T-helper 1 cell treated with Interleukin-12 subunit alpha and Interleukin-12 subunit beta and Interleukin-4 antibody, amounts not matched to agents 30 ng/mL and 1 ng/mL, for 36 hours (primary cell): ENCODE data around the gene UMODL1. TPM values are rescaled to one million over a fixed set of nuclear protein-coding genes. Genes with fewer than 3 reads are reported as not detected.
"Not testable (repeated sequence)": the region's sequence is repeated elsewhere in the genome, so short reads cannot be mapped to it uniquely, and the experiment has no call there.

Experiments
- intact Hi-C: fragments of 100-400 bp; cut with micrococcal nuclease; formaldehyde crosslinking; loops from one replicate; pipeline ENCODE4 v1.15.1; 2024
- total RNA-seq: library from RNA; stranded (reverse); gene quantifications from 2 replicates; pipeline ENCODE4 v1.2.3, GENCODE V29; 2022

UMODL1 gene
- total RNA-seq, 1 donor from 2014 or later, result 0.12 TPM

DNA sequence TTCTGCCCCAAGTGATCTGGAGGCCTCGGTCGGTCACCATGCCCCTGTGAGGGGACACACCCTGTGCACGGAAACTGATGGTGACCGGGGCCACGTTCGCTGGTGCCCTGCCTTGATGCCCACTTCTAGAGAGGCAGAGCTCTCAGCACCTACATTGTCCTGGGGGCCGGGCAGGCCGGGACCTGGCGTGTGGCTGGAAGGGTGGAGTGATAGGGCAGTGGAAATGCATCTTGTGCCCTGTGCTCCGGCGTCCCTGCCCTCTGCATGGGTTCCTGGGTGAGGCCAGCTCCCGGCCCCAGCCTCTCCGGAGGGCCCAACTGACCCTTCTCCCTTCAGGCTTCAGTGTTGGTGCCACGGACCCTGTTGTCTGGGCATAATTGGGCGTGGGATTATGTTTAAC is 11.0 kb upstream of the UMODL1 start:
- intact Hi-C loops, result loop anchor here (5.0 kb wide), 1 partner anchor 162 kb away; no protein-coding TSS in a partner anchor

DNA sequence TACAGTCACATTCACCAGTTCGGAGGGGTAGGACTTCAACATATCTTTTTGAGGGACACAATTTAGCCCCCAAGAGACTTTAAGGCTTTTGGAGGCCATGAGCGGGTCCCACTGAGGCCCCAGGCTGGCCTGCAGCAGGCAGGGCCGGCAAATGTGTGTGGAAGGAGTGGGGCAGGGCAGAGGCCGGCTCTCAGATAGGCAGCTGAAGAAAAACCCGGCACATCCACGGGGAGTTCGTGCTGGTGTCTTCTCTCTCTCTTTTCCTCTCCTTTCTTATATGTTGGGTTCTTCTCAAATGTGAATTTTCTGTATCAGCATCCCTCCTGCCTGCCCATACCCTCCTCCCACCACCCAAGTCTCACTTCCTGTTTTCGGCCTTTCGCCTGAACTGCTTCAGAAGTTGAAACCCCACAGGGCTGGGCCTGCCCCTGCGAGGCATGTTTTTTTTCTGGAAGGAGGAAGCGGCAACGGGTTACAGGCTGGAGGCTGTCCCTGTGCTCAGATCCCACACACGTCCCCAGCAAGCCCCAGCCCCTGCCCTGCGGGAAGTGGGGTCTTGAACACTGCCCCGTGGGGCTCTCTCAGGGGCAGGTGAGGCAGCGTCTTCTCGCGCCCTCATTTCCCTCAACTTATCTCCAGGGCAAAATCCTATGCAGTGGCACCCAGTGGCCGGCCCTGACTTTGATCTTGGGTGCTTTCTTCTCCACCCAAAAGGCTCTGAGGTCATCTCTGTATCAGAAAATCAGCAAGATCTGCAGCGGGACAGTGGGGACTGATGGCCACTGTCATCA is 9.7 kb upstream of the UMODL1 start:
- intact Hi-C loops, result loop anchor here (5.0 kb wide), 1 partner anchor 161 kb away; no protein-coding TSS in a partner anchor

DNA sequence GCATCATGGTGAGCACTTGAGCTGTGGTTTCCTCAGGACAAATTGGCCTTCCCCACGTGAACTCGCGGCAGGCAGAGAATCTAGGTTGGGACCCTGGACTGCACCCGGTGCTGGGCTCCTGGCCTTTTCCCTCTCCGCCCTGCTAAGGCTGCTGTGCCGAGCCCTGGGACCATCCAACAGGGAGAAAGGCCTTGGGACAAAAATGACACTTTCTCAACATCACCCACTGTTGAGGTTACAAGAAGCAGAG is 9.2 kb upstream of the UMODL1 start:
- intact Hi-C loops, result loop anchor here (1.0 to 5.0 kb wide), 6 partner anchors 52 to 183 kb away; partner anchors contain the start of genes PRDM15 and ZBTB21

DNA sequence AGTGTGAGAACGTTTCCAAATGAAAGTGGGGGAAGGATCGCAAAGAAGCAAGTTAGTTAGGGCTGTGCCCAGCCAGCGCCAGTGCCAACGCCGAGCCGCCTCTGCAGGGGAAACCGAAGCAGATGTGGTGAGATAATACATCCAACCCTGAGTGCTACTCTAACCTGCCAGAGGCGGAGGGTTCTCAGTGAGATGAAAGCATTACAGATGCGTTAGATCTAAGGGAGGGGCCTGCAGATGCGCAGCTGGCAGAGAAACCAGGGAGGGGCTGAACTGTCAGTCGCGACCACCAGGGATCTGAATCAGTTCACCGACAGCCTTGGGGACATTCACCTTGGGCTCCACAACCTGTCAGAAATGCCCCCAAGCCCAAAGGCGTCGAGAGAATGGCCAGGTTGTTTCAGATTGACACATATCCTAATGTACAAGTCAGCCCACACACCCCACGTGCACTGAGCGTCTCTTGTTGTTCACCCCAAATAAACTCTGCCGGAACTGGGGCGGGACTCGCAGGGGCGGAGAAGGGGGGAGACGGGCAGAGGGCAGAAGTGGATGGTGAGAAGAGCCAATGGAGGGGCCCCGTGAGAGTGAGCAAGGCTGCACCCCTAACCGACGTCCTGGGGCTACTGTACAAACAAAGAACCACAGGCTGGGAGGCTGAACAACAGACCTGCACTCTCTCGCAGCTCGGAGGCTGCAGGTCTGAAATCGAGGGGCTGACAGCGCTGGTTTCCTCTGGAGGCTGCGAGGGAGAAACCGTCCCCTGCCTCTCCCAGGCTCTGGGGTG is 8.7 kb upstream of the UMODL1 start:
- intact Hi-C loops, result loop anchor here (1.0 to 5.0 kb wide), 6 partner anchors 52 to 184 kb away; partner anchors contain the start of genes PRDM15 and ZBTB21

DNA sequence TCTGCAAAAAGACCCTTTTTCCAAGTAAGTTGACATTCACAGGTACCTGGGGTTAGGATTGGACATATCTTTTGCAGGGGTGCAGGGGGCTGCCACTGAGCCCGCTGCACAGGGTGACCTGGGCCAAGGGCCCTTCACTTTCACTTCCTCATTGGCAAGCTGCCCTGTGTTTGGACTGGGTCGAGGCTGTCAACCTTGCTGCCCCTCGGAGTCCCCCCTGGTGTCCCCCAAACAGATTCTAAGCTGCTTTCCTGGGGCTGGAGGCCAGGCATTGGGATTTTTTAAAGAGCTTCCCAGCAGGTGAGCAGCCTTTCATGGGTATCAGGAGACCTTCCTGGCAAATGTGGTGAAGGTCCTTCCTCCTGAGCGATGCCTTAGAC is 7.9 kb upstream of the UMODL1 start:
- intact Hi-C loops, result loop anchor here (2.0 to 5.0 kb wide), 4 partner anchors 54 to 184 kb away; partner anchors contain the start of gene PRDM15

DNA sequence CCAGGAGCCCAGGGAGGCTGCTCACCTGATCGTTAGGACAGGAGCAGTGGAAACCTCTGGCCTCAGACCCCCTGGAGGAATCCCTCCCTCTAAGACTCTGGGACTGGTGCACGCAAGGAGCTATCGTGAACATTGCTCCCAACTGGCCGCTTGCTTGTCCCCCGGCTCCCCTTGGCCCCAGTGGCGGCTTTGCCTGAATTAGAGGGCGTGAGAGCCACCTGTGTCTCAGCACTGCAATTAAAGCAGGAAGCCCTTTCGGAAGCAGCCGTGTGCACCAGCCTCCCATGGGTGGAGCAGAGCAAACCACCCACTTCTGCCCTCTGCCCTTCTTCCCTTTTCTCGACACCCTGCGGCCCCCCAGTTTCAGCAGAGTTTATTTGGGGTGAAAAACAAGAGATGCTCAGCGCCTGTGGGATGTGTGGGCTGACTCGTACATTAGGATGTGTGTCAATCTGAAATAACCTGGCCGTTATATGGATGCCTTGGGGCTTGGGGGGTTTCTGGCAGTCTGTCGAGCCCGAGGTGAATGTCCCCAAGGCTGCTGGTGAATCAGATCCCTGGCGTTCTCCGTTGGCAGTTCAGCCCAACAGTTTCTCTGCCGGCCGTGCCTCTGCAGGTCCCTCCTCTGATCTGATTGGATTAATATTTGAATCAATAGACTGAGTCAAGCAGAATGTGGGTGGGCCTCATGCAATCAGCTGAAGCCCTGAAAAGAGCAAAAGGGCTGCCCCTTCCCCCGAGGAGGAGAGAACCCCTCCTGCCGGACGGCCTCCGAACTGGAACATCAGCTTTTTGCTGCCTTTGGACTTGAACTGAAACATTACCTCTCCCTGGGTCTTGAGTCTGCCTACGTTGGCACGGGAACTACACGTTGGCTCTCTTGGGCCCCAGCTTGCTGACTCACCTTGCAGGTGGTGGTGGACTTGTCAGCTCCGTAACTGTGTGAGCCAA is 7.3 kb upstream of the UMODL1 start:
- intact Hi-C loops, result loop anchor here (2.0 to 5.0 kb wide), 4 partner anchors 53 to 185 kb away; partner anchors contain the start of gene PRDM15

DNA sequence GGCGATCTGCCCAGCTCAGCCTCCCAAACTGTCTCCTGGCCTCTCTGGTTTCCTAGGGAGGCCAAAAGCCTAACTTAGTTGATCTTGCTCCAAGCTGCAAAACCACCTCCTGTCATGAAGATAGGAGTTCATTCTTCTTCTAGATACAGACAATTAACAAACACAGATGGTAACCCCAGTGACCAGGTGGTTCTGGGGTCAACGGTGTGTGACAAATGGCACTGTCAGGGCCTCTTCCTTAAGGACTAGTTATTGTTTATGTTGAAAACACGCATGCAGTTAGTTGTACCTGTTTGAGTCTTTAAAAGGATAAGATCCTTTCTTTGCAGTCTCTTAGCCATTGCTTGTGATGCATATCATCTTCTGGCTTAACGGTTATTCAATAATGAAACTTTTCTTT is 4.6 kb upstream of the UMODL1 start:
- intact Hi-C loops, result no loop called here

DNA sequence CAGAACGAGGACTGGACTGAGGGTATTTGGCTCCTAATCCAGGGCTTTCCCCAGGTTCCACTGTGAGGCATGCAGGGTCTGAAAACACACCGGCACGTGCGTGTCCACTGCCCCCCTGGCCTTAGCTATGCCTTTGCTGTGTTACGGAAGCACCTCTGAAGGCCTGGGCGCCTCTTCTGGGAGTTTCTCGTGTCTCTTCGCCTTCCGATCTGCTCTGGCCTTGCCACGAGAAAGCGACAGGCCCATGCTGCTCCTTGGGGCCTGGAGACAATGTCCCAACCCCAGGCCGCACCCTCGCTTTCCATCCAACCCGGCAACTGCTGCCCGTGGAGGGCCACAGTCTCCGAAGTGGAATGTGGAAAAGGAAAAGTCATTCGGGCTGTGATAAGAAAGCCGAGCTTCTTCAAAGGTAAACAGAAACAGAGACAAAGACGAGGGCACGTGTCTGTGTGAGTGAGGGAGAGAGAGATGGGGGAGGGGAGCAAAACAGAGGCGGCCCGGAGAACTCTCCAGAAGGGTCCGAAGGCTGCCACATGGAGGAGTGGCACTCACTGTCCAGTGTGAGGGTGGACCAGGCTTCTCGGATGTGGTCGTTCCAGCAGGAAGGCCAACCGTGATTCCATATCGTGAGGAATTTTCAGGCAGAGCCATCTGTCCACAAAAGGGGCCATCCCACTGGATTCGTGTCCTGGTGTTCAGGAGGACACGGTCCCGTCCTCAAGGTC is 3.4 kb upstream of the UMODL1 start:
- intact Hi-C loops, result no loop called here

DNA sequence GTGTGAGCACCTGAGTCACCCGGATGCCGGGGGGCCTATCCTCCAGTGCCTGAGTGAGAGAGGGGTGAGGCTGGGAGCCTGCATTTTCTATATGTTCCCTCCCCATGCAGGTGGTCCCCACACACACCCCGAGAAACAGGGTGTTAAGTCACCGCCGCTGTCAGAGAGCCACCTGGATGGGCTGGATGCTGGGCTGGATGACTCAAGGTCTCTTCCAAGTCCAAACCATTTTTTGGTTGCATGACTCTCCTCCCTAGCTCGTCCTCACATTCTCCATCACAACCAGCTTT is 2.9 kb upstream of the UMODL1 start:
- intact Hi-C loops, result no loop called here

DNA sequence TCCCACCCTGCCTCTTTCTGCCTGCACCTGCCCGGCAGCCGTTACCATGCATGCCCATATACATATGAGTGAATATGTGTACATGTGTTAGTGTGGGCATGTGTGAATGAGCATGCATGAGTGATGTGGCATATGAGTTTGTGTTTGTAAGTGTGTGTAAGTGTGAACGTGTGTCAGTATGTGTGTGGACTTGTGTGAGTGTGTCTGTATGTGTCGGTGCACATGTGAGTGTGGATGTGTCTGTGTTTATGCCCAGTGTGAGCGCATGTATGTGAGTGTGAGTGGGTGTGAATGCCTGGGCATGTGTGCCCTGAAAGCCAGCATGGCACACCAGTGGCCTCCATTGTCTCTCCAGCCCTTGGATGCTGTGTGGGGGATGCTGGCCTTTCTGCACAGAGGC is 2.5 kb upstream of the UMODL1 start:
- intact Hi-C loops, result no loop called here

DNA sequence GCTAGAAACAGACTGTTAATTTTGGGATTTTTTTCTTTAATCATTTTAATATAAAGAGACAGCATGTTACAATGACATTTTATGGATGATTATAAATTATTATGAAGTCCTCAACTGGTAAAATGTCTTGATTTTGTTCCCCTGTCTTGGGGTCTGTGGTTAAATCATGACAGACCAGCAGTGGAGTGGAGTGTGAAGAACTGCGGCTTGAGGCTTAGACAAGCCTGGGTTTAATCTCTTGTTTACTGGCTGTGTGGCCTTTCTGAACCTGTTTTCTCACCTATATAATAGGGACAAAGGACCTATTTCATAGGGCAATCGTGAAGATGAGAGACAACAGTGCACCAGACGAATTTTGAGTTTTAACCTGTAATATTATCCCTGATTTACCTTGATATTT is 1.8 kb upstream of the UMODL1 start:
- intact Hi-C loops, result no loop called here

DNA sequence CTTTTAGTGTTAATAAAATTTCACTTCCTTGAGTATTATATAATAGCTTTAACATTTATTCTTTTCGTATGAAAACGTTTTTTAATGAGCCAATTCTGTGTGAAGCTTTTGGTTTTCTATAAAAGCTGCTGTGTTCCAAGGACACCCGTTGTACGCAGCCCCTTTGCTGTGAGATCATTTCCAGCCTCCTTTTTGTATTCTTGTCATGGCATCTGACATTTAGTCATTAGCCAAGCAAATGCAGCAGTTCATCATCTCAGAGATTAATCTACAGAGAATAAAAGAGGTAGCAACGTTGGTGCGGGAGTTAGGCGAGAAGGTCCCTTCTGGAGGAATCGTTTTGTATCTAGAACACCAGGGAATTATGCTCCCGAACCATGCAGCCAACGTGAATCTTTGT is 1.3 kb upstream of the UMODL1 start:
- intact Hi-C loops, result no loop called here

DNA sequence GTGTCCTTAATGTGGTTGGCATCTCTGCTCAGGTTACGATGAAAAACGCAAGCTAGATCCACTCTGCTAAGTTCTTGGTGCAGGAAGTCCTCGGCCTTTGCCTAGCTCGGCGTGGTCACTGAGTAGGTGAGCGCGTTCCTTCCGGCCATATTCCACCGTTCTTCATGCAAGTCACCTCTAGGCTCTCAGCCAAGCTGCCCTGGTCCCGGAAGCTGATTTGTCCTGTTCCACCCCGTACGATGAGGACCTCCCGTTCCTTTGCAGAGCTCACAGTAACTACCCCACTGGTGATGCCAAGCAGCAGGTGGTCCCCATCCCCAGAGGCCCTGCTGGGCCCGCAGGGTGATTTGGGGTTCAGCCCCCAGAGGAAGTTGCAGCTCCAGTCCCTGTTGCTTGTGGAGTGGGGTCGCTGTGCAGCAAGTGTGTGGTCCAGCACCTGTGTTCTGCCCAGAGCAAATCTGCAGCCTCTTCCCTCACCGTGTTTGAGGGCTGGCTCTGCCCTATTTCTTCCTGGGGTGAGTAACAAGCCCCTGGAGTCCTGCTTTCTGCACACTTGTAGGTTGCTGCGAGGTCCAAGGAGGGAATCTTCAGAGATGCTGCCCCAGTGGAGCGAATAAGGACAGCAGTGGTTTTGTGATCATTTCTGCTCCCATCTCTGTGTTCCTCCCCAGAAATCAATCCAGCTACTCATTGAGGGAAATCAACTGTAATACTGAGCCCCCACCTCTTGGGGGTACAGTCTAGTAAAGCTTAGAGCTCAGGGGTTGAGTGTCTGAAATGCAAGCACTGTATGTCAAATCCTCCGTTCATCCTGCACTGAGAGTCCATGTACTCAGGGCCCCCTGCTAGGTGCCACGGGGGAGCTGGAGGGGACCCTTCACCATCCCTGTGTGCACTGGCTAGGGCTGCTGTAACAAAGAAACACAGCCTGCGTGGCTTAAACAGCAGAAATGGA is 2.3 kb downstream of the UMODL1 start:
- intact Hi-C loops, result no loop called here

DNA sequence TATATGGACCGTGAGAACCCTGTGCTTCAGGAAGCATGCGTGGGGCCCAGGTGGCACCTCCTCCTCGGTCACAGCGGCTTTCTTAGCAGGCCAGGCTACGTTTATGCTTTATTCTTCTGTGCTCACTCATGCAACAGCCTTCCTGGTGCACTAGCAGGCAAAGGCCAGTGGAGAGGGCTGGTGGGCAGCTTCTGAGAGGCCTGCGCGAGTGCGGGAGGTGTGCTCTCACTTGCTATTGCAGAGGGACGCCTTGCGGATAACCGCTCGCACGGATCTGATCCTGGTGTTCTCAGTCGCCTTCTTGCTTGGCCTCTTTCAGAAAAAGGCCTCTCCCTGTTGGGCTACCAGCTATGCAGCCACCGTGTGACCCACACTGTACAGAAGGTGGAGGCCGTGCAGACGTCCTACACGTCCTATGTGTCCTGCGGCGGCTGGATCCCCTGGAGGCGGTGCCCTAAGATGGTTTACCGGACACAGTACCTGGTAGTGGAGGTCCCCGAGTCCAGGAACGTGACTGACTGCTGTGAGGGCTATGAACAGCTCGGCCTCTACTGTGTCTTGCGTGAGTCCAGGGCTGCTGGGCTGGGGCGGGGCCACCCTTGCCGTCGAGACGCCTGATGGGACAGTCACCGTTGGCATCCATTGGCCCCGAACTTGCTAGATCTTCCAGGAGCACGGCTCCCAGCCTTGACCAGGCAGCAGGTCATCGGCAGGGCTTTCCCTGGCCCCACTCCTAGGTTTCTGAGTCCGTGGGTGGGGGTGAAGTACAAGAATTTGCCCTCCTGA is 4.8 kb downstream of the UMODL1 start:
- intact Hi-C loops, result no loop called here

DNA sequence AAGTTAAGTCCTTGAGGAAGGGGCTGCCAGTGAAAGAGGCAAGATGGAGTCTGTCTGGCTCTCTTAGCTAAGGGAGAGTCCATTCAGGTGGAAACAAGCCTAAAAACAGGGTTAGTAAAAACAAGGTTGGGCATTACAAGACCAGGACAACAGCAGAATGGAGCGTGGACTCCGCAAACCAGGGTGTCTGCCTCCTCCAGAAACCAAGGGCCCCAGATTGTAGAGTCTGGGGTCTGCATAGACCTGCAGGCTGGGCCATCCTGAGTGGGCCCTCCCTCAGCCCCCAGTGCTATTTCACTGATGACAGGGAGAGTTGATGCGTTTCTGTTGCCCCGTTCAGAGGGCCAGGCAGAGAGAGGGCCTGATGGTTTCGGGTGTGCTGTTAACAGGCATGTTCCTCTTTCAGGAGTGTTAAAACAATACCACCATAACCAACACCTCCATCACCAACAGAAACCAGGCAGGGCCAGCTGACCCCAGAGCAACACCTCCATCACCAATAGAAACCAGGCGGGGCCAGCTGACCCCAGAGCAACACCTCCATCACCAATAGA is 6.6 kb downstream of the UMODL1 start:
- intact Hi-C loops, result not testable (repeated sequence)

DNA sequence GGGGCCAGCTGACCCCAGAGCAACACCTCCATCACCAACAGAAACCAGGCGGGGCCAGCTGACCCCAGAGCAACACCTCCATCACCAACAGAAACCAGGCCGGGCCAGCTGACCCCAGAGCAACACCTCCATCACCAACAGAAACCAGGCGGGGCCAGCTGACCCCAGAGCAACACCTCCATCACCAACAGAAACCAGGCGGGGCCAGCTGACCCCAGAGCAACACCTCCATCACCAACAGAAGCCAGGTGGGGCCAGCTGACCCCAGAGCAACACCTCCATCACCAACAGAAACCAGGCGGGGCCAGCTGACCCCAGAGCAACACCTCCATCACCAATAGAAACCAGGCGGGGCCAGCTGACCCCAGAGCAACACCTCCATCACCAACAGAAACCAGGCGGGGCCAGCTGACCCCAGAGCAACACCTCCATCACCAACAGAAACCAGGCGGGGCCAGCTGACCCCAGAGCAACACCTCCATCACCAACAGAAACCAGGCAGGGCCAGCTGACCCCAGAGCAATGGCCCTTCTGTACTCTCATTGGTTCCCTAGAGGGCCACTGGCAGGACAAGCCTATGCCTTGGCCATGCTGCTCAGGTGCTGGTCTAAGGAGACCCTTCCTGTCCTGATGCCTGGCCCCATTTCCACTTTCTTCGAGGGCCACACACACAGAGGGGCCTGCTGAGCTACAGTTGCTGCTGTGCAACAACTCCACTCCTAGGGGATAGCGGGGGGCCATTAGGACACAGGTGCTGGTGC is 7.3 kb downstream of the UMODL1 start:
- intact Hi-C loops, result not testable (repeated sequence)

DNA sequence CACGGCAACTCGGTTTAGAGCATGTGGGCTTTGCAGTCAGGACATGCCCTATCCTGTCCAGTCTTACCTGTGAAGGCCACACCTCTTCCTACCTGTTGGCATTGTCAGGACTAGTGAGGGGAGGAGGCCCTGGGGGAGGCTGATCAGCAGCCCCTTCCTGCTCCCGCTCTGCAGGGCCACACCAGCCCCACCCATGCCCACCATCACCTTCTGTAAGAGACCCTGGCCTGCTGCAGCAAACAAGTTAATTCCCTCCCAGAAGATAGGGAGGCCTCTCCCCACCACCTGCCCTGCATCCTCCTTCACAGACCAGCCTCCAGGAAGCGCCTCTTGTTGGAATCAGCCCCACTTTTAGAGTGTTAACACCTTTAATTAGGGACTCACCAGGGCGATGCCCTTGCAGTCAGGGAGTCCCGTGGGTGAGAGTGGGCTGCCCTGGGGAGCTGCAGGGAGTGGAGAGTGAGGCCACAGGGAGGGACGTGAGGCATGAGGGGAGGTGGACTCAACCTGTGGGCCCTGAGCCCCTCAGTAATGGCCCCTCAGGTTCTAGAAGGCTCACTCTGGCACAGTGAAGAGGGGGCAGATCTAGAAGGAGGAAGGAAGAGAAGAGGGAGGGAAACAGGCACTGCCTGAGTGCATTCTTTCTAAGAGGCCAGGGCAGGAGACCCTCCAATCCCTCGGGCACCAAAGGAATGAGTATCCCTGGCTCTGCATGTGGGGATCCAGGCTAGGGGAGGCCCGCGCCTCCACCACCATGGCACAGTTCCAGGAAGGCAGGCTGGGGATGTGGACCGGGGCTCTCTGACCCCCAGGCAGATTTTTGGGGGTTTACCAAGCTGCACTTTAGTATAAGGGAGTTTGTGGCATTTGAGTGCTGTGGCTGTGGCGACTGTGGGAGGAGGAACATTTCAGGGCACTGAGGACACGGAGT is 8.2 kb downstream of the UMODL1 start:
- intact Hi-C loops, result no loop called here
